Fibroblast of pulmonary artery (primary cell): ENCODE data around the gene LARGE1.
"Not testable (repeated sequence)": the region's sequence is repeated elsewhere in the genome, so short reads cannot be mapped to it uniquely, and the experiment has no call there.

ENCODE experiments used
- DNase-seq: peaks from one replicate; pipeline ENCODE4 v3.0.0-alpha.2; 2010; ENCODE audit warnings: low read depth
- H3K4me3 ChIP-seq: replicated peaks from 2 replicates; pipeline ENCODE4 v1.5.1; 2011; ENCODE audit warnings: low read depth, mild to moderate bottlenecking, control low read depth, low read length, moderate library complexity
- CTCF ChIP-seq: IDR thresholded peaks from 2 replicates; pipeline ENCODE4 v1.5.1; 2011; ENCODE audit warnings: mild to moderate bottlenecking, control low read depth, low read length, inconsistent platforms; ENCODE audit errors: missing control alignments

The LARGE1 gene

GRCh38 chr22:33861216-33861875, 58.9 kb downstream of the LARGE1 start:
- DNase-seq: no peak
- no peak for TF ChIP-seq CTCF
- no peak overlapping the region for H3K4me3 ChIP-seq

- no peak for TF ChIP-seq CTCF
- no peak overlapping the region for H3K4me3 ChIP-seq
- DNase-seq: no peak
These were observed 59.9 kb downstream of the LARGE1 start for GRCh38 chr22:33860386-33860785.

- no peak overlapping the region for H3K4me3 ChIP-seq
- DNase-seq: no peak
- no peak for TF ChIP-seq CTCF
These were observed 61.0 kb downstream of the LARGE1 start for GRCh38 chr22:33859311-33859710.

- not testable (repeated sequence) for H3K4me3 ChIP-seq, DNase-seq
These were observed 61.6 kb downstream of the LARGE1 start for GRCh38 chr22:33858653-33859052.

GRCh38 chr22:33857767-33858166, 62.5 kb downstream of the LARGE1 start:
- not testable (repeated sequence) for DNase-seq, H3K4me3 ChIP-seq

- DNase-seq: no peak
- H3K4me3 ChIP-seq: no peak overlapping the region
- no peak for TF ChIP-seq CTCF
These were observed 65.6 kb downstream of the LARGE1 start for GRCh38 chr22:33854724-33855123.

GRCh38 chr22:33853200-33854097, 66.8 kb downstream of the LARGE1 start:
- peak overlapping the region; percentile 50 for H3K4me3 ChIP-seq
- DNase-seq: peak; percentile 65
- TF ChIP-seq CTCF: no peak
